ENCODE measurements around the gene RXRB.
"Not testable (repeated sequence)": the region's sequence is repeated elsewhere in the genome, so short reads cannot be mapped to it uniquely, and the experiment has no call there.

The RXRB gene

GRCh38 chr6:33200219-33201146, at the start of gene RXRB, which contains the start of gene SLC39A7:
Gene RXRB, minus strand, starts transcription at chr6:33200665. Its CDS starts 189 bp downstream, at chr6:33200476.
Gene SLC39A7, plus strand, starts transcription at chr6:33200867. Its CDS starts 379 bp downstream, at chr6:33201246.
- DNase-seq = peak; percentile 99

- DNase-seq = no peak
These were observed 49.5 kb upstream of the RXRB start for GRCh38 chr6:33249732-33250630.

GRCh38 chr6:33248932-33249731, 48.7 kb upstream of the RXRB start:
- DNase-seq = peak; percentile 94

GRCh38 chr6:33248643-33248931, 48.1 kb upstream of the RXRB start:
- DNase-seq = no peak

- DNase-seq = peak; percentile 92
These were observed 47.6 kb upstream of the RXRB start for GRCh38 chr6:33247977-33248642.

GRCh38 chr6:33243476-33243875, 43.0 kb upstream of the RXRB start:
- no peak for DNase-seq

- no peak for DNase-seq
These were observed 41.5 kb upstream of the RXRB start for GRCh38 chr6:33241968-33242367.

GRCh38 chr6:33237741-33238140, 37.3 kb upstream of the RXRB start:
- no peak for DNase-seq

GRCh38 chr6:33236852-33237251, 36.4 kb upstream of the RXRB start:
- no peak for DNase-seq

GRCh38 chr6:33236328-33236727, 35.9 kb upstream of the RXRB start:
- DNase-seq = no peak

GRCh38 chr6:33235221-33235634, 34.8 kb upstream of the RXRB start:
- DNase-seq = no peak

- DNase-seq = not testable (repeated sequence)
These were observed 26.1 kb upstream of the RXRB start for GRCh38 chr6:33226503-33227120.

GRCh38 chr6:33217681-33218080, 17.2 kb upstream of the RXRB start:
- no peak for DNase-seq

- DNase-seq = no peak
These were observed 16.8 kb upstream of the RXRB start for GRCh38 chr6:33217246-33217645.

- DNase-seq = peak; percentile 34
These were observed 15.7 kb upstream of the RXRB start for GRCh38 chr6:33216117-33216649.

- DNase-seq = no peak
These were observed 15.0 kb upstream of the RXRB start for GRCh38 chr6:33215271-33216116.

- no peak for DNase-seq
These were observed 13.5 kb upstream of the RXRB start for GRCh38 chr6:33213989-33214335.

GRCh38 chr6:33213166-33213988, 12.9 kb upstream of the RXRB start:
- DNase-seq = peak; percentile 74

GRCh38 chr6:33212857-33213165, 12.3 kb upstream of the RXRB start:
- DNase-seq = no peak
